Measurements from ENCODE around the gene STAMBP. TPM values are rescaled to one million over a fixed set of nuclear protein-coding genes. Genes with fewer than 3 reads are reported as not detected.
"Not testable (repeated sequence)": the region's sequence is repeated elsewhere in the genome, so short reads cannot be mapped to it uniquely, and the experiment has no call there.

STAMBP gene
- polyA plus RNA-seq, 1 donor from 2014 or later = 69.1 TPM

DNA sequence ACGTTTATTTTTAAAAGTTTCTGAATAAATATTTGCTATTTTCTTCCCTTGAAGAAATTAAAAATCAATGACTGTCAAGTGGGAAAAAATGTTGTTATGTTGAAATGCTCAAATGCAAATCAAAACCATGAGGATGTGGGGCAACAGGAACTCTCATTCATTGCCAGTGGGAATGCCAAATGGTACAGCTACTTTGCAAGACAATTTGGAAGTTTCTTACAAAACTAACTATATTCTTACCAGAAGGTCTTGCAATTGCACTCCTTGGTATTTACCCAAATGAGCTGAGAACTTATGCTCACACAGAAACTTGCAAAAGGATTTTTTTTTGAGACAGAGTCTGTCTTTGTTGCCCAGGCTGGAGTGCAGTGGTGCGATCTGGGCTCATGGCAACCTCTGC lies 56.6 kb downstream of the STAMBP start:
- Histone ChIP-seq H2AFZ (ENCODE audit: low read depth, low read length) (no peak overlapping the region), H3K79me2 (replicated peaks; ENCODE audit: insufficient read depth, low read length) (no peaks in the 10 kb centered on the region), H3K9me3 (ENCODE audit: low read length) (no peaks in the 10 kb centered on the region), H3K4me2 (ENCODE audit: low read length) (no peak overlapping the region), H3K36me3 (ENCODE audit: insufficient read depth, low read length) (no peaks in the 10 kb centered on the region), H3K9ac (ENCODE audit: low read length) (no peak overlapping the region), H3K27ac (ENCODE audit: low read length) (no peak overlapping the region), H4K20me1 (ENCODE audit: insufficient read depth) (no peaks in the 10 kb centered on the region), H3K4me3 (ENCODE audit: low read length) (no peak overlapping the region), H3F3A (ENCODE audit: insufficient read depth, low read length, poor library complexity, severe bottlenecking) (no peaks in the 10 kb centered on the region), H3K9me2 (ENCODE audit: insufficient read depth, low read length) (no peaks in the 10 kb centered on the region), H3K27me3 (ENCODE audit: insufficient read depth, low read depth, low read length) (no peaks in the 10 kb centered on the region)
- TF ChIP-seq POLR2AphosphoS5 (IDR thresholded peaks at IDR 0.05) (no peak), TAF1 (IDR thresholded peaks at IDR 0.05; ENCODE audit: low read depth) (no peak), CTCF (IDR thresholded peaks at IDR 0.05; ENCODE audit: poor library complexity, severe bottlenecking) (no peak), RAD21 (conservative IDR thresholded peaks at IDR 0.05) (no peak), SMC3 (conservative IDR thresholded peaks at IDR 0.05; ENCODE audit: poor library complexity) (no peak), MXI1 (conservative IDR thresholded peaks at IDR 0.05; ENCODE audit: poor library complexity, severe bottlenecking) (no peak), EZH2 (IDR thresholded peaks at IDR 0.05; ENCODE audit: borderline replicate concordance, insufficient read depth, low read length, poor library complexity, severe bottlenecking) (no peak)

GRCh38 chr2:73886357-73886756 lies 57.6 kb downstream of the STAMBP start:
- Histone ChIP-seq H3K9me2 (ENCODE audit: insufficient read depth, low read length) (no peaks in the 10 kb centered on the region), H3K79me2 (replicated peaks; ENCODE audit: insufficient read depth, low read length) (no peaks in the 10 kb centered on the region), H4K20me1 (ENCODE audit: insufficient read depth) (no peaks in the 10 kb centered on the region), H3K27ac (ENCODE audit: low read length) (no peak overlapping the region), H3K4me3 (ENCODE audit: low read length) (no peak overlapping the region), H3F3A (ENCODE audit: insufficient read depth, low read length, poor library complexity, severe bottlenecking) (no peaks in the 10 kb centered on the region), H3K9ac (ENCODE audit: low read length) (no peak overlapping the region), H3K9me3 (ENCODE audit: low read length) (no peaks in the 10 kb centered on the region), H3K27me3 (ENCODE audit: insufficient read depth, low read depth, low read length) (no peaks in the 10 kb centered on the region), H3K36me3 (ENCODE audit: insufficient read depth, low read length) (no peaks in the 10 kb centered on the region), H2AFZ (ENCODE audit: low read depth, low read length) (no peak overlapping the region), H3K4me2 (ENCODE audit: low read length) (no peak overlapping the region)
- TF ChIP-seq EZH2 (IDR thresholded peaks at IDR 0.05; ENCODE audit: borderline replicate concordance, insufficient read depth, low read length, poor library complexity, severe bottlenecking) (no peak), CTCF (IDR thresholded peaks at IDR 0.05; ENCODE audit: poor library complexity, severe bottlenecking) (no peak), SMC3 (conservative IDR thresholded peaks at IDR 0.05; ENCODE audit: poor library complexity) (no peak), RAD21 (conservative IDR thresholded peaks at IDR 0.05) (no peak)
- TF ChIP-seq, protein P1, sequence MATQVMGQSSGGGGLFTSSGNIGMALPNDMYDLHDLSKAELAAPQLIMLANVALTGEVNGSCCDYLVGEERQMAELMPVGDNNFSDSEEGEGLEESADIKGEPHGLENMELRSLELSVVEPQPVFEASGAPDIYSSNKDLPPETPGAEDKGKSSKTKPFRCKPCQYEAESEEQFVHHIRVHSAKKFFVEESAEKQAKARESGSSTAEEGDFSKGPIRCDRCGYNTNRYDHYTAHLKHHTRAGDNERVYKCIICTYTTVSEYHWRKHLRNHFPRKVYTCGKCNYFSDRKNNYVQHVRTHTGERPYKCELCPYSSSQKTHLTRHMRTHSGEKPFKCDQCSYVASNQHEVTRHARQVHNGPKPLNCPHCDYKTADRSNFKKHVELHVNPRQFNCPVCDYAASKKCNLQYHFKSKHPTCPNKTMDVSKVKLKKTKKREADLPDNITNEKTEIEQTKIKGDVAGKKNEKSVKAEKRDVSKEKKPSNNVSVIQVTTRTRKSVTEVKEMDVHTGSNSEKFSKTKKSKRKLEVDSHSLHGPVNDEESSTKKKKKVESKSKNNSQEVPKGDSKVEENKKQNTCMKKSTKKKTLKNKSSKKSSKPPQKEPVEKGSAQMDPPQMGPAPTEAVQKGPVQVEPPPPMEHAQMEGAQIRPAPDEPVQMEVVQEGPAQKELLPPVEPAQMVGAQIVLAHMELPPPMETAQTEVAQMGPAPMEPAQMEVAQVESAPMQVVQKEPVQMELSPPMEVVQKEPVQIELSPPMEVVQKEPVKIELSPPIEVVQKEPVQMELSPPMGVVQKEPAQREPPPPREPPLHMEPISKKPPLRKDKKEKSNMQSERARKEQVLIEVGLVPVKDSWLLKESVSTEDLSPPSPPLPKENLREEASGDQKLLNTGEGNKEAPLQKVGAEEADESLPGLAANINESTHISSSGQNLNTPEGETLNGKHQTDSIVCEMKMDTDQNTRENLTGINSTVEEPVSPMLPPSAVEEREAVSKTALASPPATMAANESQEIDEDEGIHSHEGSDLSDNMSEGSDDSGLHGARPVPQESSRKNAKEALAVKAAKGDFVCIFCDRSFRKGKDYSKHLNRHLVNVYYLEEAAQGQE (IDR thresholded peaks at IDR 0.05; ENCODE audit: borderline replicate concordance) = no peak

DNA sequence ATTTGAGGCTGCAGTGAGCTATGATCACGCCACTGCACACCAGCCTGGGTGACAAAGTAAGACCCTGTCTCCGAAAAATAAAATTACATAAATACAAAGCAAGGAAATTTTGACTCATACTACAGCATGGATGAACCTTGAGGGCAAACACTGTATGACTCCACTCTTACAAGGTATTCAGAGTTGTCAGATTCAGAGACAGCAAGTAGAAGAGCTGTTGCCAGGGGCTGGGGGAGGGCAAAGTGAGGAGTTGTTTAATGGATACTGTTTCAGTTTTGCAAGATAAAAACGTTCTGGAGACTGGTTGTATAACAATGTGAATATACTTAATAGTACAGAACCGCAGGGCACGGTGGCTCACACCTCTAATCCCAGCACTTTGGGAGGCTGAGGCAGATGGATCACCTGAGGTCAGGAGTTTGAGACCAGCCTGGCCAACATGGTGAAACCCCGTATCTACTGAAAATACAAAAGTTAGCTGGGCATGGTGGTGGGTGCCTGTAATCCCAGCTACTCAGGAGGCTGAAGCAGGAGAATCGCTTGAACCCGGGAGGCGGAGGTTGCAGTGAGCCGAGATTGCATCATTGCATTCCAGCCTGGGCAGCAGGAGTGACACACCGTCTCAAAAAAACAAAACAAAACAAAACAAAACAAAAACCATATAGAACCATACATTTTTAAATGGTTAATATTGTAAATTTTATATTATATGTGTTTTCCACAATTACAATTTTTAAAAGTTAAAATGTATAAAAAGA lies 59.0 kb downstream of the STAMBP start:
- H3K79me2 ChIP-seq (replicated peaks; ENCODE audit: insufficient read depth, low read length); H3K27me3 ChIP-seq (ENCODE audit: insufficient read depth, low read depth, low read length); H3K9me3 ChIP-seq (ENCODE audit: low read length); H3K9me2 ChIP-seq (ENCODE audit: insufficient read depth, low read length); H3K9ac ChIP-seq (ENCODE audit: low read length); H3K36me3 ChIP-seq (ENCODE audit: insufficient read depth, low read length); H4K20me1 ChIP-seq (ENCODE audit: insufficient read depth); H3K4me2 ChIP-seq (ENCODE audit: low read length); H3F3A ChIP-seq (ENCODE audit: insufficient read depth, low read length, poor library complexity, severe bottlenecking); H3K27ac ChIP-seq (ENCODE audit: low read length); H3K4me3 ChIP-seq (ENCODE audit: low read length); H2AFZ ChIP-seq (ENCODE audit: low read depth, low read length): not testable (repeated sequence)
